GM12801 (cell line): ENCODE data around the gene SLIT3.

Experiments
- TF ChIP-seq, protein P1 (sequence below): IDR thresholded peaks from one replicate; pipeline ENCODE4 v1.5.1; 2011; ENCODE audit warnings: control low read depth; ENCODE audit not compliant: insufficient read length; ENCODE audit errors: extremely low read depth

Gene SLIT3

DNA sequence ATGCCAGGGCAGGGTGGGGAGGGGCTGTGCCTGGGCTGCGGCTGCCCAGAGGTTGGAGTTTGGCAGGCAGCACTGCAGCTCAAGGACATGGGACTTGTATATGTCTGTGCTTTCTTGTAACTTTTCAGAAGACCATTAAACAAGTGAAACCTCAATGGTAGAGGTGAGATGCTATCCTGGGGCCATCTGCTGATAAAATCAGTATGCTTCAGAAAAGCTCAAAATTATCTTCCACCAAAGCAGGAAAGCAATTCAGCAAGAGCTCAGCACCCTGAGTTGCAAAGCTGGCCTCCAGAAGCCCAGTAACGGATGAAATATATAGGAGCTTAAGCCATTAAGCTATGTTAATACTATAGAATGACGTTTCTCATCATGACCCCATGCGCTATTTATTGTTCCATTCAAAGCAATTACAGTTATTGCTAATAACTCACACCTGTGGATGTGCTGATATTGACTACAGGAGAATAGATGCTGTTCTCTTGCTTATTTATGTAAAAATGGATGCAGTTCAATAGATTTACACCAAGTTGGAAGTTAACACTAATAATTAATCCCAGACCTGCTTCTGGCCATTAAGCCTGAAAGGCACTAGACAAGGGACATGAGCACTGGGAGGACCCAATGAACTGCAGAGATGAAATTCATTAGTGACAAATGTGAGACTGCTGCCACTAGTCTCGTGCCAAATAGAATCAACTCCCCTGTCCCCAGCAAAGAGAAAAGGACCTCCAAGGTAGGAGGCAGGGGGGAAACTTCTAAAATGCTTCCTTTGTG, 405.5 kb downstream of the SLIT3 start:
- TF ChIP-seq, protein P1, sequence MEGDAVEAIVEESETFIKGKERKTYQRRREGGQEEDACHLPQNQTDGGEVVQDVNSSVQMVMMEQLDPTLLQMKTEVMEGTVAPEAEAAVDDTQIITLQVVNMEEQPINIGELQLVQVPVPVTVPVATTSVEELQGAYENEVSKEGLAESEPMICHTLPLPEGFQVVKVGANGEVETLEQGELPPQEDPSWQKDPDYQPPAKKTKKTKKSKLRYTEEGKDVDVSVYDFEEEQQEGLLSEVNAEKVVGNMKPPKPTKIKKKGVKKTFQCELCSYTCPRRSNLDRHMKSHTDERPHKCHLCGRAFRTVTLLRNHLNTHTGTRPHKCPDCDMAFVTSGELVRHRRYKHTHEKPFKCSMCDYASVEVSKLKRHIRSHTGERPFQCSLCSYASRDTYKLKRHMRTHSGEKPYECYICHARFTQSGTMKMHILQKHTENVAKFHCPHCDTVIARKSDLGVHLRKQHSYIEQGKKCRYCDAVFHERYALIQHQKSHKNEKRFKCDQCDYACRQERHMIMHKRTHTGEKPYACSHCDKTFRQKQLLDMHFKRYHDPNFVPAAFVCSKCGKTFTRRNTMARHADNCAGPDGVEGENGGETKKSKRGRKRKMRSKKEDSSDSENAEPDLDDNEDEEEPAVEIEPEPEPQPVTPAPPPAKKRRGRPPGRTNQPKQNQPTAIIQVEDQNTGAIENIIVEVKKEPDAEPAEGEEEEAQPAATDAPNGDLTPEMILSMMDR = no peak

DNA sequence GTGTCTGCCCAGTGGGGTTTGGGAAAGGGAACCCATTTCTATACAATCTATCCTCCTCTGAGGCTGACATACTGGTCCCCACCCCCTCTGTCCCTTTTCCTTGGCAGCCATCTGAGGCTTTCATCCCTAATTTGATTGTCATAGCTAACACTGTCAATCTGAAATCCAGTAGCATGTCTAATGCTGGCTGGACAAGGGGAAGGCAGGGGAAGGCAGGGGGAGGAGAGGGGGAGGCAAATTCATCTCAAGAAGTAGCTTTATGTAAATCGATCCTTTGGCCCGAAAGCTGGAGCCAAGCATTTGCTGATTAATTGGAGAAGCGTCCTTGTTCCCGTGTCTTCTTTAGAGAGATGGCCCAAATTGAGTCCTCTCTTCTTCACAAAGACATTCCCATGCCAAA, 407.7 kb downstream of the SLIT3 start:
- TF ChIP-seq, protein P1 = no peak

DNA sequence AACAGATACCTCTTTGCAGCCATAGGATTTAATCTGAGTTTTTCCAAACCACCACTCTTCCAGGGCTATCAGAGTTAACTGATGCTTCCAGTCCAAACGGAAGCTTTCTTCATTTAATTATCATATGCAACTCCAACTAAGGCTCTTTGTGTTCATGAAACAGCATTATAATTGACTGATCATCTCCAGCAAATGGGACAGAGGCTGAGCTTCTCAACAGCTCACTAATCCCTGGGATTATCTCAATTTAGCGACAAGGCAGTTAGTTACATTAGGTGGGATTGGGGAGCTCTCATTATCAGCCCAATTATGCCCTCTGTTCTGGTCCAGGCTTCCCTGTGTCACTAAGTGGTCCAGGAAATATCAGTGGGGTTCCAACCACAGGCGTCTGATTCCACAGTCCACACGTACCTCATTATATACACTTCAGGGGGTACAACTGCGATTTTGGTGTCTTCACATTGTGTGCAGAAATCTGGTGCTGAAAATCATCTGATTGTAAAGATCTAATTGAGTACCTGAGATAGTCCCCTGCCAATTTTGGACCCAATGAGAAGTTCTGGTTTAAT, 408.2 kb downstream of the SLIT3 start:
- TF ChIP-seq, protein P1 = no peak

DNA sequence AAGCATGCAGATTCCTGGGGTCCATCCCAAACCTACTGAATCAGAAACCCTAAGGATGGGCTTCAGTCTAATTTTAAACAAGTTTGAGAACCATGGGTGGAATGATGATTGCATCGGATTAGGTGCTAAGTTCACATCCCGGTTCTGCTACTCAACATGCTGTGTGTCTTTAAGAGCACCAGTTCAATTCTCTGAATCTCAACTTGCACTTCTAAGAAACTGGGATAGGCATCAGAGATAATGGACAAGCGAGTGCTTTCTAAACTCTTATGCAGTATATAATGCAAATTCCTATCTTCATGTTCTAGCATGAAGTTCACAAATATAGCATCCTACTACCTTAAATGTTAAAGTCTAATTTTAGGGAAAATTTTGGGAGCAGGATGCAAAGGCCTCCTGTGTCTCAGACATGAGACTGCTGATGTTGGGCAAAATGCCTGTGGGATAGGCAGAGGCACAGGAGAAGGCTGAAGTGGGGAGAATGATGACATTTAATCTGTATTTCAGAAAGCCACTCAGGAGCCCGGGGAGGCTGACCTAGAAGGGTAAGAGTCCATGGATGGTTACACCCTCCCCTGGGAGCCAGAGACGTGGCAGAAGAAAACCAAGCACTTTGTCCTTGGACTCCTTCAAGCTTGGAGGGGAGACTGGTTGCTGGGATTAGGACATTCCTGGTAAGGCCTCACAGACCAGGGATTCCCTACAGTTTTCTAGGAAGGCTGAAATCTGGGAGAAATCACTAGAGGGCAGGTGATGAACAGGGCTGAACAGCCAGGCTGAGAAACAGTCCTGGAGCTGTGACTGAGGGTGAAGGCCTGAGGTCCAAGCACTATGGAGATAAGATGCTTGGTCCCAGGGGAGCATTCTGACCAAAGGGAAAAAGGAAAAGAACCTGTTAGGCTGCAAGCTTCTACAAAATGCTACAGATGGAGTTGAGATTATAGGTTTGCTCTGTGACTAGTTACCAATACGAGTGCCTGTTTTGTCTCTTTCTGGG, 409.8 kb downstream of the SLIT3 start:
- TF ChIP-seq, protein P1 = no peak

DNA sequence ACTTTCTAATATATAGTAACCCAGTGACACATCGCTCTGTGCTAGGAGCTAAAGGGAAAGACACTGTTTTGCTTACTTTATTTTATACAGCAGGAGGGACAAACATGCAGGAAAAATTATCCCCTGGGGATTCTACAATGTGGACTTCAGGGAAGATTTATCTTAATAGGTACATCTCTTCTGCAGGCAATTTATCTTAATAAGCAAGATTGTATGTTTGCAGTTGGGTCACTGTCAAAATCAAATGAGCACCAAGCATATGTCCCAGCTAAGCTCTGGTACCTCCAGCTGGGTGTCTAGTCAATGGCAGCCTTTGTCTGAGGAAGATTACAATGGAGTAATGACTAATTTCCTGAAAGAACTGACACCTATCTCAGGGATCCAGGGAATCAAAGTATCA, 411.9 kb downstream of the SLIT3 start:
- TF ChIP-seq, protein P1 = no peak

DNA sequence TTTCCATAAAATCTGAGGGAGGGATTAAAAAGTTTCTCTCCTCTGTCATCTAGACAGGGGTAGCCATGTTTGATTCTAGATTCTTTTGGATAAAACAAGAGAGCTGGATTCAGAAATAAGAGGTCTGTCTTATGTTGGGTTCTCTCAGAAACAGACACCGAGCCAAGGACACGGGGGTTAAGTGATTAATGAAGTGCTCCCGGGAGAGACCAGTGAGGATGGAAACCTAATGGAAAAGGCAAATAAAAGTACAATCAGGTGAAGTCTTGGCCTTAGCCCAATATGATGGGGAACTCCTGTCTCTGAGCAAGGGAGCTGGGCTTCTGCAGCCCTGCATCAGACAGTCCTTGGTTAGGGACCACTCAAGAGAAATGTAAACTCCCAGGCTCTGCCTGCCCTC, 413.0 kb downstream of the SLIT3 start:
- TF ChIP-seq, protein P1 = no peak

DNA sequence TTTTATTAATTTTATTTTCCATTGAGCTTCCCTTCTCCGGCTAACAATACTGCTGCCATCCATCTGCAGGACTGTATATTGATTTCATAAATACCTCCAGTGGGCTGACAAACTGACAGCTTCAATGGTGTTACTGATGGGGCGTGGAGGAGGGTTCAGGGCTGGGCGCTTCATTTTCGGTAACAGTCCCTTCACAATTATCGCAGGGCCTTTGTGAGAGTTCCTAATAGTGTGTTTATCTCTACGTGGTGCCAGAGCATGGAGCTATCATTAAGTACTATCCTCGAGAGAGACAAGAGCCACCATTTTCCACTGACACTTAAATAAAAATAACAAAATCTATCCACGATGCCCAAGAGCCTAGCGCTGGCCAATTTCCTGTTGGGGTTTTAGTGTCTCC, 414.8 kb downstream of the SLIT3 start:
- TF ChIP-seq, protein P1 = no peak
